Muscle layer of colon (tissue), 2 donors: ENCODE measurements around the gene POLD1.
A peak's percentile ranks its signal among the peaks of the same experiment; 100 is the strongest.

Source experiments
- H3K27ac ChIP-seq: one replicate; pipeline ENCODE4 v1.7.0; 2013; ENCODE audit warnings: low read depth, mild to moderate bottlenecking, low read length, moderate library complexity
- H3K27me3 ChIP-seq, 2 donors: one replicate each; pipeline ENCODE4 v1.7.0; 2013; ENCODE audit warnings: low read length in 2 of 2, mild to moderate bottlenecking in 2 of 2; ENCODE audit not compliant: insufficient read depth in 2 of 2, control insufficient read depth in 1 of 2
- H3K36me3 ChIP-seq: one replicate; pipeline ENCODE4 v1.7.0; 2013; ENCODE audit warnings: mild to moderate bottlenecking, low read length; ENCODE audit not compliant: insufficient read depth
- H3K4me1 ChIP-seq: one replicate; pipeline ENCODE4 v1.7.0; 2013; ENCODE audit warnings: mild to moderate bottlenecking, low read length; ENCODE audit not compliant: insufficient read depth
- H3K4me3 ChIP-seq, 2 donors: one replicate each; pipeline ENCODE4 v1.7.0; 2013; ENCODE audit warnings: low read length in 2 of 2, low read depth in 1 of 2, mild to moderate bottlenecking in 1 of 2, moderate library complexity in 1 of 2
- H3K9ac ChIP-seq: one replicate; pipeline ENCODE4 v1.7.0; 2013; ENCODE audit warnings: low read length
- H3K9me3 ChIP-seq: one replicate; pipeline ENCODE4 v1.7.0; 2013; ENCODE audit warnings: mild to moderate bottlenecking, low read length
- donor health status: abdominal sarcoma.
- donor health status: Adenocarcinoma of cecum.

POLD1 gene

DNA sequence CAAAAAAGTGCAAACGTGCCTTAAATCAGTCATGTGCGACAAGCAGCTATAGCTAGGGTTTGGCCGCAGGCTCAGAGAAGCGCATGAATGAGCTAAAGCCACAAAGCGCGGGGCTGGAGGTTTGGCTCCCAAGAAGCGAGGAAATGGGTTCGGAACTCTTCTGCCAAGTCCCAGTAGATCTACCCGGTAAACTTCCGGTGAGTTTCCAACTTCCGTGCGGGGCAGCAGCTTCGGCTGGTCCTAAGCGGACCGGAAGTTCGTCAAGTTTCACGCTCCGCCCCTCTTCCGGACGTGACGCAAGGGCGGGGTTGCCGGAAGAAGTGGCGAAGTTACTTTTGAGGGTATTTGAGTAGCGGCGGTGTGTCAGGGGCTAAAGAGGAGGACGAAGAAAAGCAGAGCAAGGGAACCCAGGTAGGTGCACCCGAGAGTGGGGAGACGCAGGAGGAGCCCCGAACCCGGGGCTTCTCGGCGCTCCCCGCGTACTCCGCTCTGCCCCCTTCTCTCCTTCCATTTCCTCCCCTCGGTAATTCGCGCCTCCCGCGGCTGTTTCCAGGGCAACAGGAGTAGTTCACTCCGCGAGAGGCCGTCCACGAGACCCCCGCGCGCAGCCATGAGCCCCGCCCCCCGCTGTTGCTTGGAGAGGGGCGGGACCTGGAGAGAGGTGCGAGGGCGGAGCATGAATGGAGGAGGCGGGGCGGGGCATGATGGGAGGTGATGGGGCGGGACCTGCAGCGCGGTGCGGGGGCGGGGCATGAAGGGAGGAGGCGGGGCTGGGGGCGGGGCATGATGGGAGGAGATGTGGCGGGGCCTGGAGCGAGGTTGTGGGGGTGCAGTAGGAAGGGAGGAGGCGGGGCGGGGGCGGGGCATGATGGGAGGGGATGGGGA is 7.7 kb upstream of the POLD1 start, which contains the start of gene NR1H2:
NR1H2 (plus strand) TSS at position 292 of the 885 bp plus-strand sequence. CDS start 1,149 bp downstream, outside the sequence.
- peaks cover 9% of the 10 kb centered on the region for H3K4me1 ChIP-seq
- H3K9me3 ChIP-seq, result no peaks in the 10 kb centered on the region
- peak within 1 kb of the TSS; percentile 63 for H3K9ac ChIP-seq
- H3K36me3 ChIP-seq, result peaks cover 43% of the 10 kb centered on the region
- H3K4me3 ChIP-seq, result peak within 1 kb of the TSS; percentile 69 to 77
- peak within 1 kb of the TSS; percentile 86 for H3K27ac ChIP-seq
- H3K27me3 ChIP-seq, result no peaks in the 10 kb centered on the region

GRCh38 chr19:50377051-50377461 is 7.1 kb upstream of the POLD1 start:
- Histone ChIP-seq H3K9ac (no peak overlapping the region), H3K27me3 (no peaks in the 10 kb centered on the region), H3K4me3 (no peak overlapping the region), H3K27ac (no peak overlapping the region), H3K9me3 (no peaks in the 10 kb centered on the region), H3K4me1 (peaks cover 9% of the 10 kb centered on the region), H3K36me3 (peaks cover 44% of the 10 kb centered on the region)

DNA sequence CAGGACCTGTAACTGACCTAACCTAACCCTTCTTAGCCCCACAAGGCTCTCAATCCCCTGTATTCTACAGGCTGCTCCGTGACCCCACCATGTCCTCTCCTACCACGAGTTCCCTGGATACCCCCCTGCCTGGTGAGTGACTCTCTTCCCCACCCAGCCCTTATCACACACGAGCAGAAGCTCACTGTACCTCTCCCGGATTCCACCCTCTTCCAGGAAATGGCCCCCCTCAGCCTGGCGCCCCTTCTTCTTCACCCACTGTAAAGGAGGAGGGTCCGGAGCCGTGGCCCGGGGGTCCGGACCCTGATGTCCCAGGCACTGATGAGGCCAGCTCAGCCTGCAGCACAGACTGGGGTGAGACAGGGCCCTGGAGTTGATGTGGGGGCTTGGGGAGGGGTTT is 6.6 kb upstream of the POLD1 start:
- H3K9ac ChIP-seq, result no peak overlapping the region
- no peaks in the 10 kb centered on the region for H3K27me3 ChIP-seq
- H3K4me1 ChIP-seq, result peaks cover 9% of the 10 kb centered on the region
- no peak overlapping the region for H3K27ac ChIP-seq
- H3K36me3 ChIP-seq, result peaks cover 44% of the 10 kb centered on the region
- no peak overlapping the region for H3K4me3 ChIP-seq
- H3K9me3 ChIP-seq, result no peaks in the 10 kb centered on the region

DNA sequence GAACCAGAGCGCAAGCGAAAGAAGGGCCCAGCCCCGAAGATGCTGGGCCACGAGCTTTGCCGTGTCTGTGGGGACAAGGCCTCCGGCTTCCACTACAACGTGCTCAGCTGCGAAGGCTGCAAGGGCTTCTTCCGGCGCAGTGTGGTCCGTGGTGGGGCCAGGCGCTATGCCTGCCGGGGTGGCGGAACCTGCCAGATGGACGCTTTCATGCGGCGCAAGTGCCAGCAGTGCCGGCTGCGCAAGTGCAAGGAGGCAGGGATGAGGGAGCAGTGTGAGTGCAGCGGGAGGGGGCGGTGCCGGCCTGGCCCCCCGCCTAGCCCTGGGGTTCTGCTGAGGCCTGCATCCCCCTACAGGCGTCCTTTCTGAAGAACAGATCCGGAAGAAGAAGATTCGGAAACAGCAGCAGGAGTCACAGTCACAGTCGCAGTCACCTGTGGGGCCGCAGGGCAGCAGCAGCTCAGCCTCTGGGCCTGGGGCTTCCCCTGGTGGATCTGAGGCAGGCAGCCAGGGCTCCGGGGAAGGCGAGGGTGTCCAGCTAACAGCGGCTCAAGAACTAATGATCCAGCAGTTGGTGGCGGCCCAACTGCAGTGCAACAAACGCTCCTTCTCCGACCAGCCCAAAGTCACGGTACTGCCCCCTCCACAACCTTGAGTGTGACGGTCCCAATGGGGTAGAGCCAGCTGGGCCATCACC is 5.8 kb upstream of the POLD1 start:
- no peak overlapping the region for H3K4me3 ChIP-seq
- no peak overlapping the region for H3K27ac ChIP-seq
- no peaks in the 10 kb centered on the region for H3K9me3 ChIP-seq
- no peak overlapping the region for H3K9ac ChIP-seq
- peaks cover 9% of the 10 kb centered on the region for H3K4me1 ChIP-seq
- no peaks in the 10 kb centered on the region for H3K27me3 ChIP-seq
- peaks cover 44% of the 10 kb centered on the region for H3K36me3 ChIP-seq

DNA sequence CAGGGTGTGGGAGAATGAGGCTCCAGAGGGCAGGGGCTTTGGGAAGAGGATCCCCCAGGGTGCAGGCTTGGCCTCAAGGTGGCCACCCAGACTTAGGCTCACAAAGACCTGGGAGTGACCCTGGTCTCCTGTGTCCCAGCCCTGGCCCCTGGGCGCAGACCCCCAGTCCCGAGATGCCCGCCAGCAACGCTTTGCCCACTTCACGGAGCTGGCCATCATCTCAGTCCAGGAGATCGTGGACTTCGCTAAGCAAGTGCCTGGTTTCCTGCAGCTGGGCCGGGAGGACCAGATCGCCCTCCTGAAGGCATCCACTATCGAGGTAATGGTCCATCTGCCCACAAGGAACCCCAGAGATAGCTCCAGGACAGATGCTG is 5.3 kb upstream of the POLD1 start:
- Histone ChIP-seq H3K27ac (no peak overlapping the region), H3K4me1 (peaks cover 9% of the 10 kb centered on the region), H3K9me3 (no peaks in the 10 kb centered on the region), H3K36me3 (peaks cover 44% of the 10 kb centered on the region), H3K27me3 (no peaks in the 10 kb centered on the region), H3K9ac (no peak overlapping the region), H3K4me3 (no peak overlapping the region)

DNA sequence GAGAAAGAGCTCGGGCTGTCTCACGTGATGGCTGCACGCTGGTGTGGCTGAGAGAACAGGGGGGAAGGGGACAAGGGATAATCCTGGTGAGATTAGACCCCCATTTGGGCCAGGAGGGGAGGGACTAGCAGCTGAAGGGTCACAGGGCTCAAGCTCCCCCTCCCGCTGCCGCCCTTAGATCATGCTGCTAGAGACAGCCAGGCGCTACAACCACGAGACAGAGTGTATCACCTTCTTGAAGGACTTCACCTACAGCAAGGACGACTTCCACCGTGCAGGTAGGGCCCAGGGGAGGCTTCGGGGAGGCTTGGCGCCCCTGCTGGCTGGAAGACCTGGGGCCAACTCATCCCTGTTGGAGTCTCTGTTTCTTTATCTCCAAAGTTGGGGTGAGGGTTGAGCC is 4.5 kb upstream of the POLD1 start:
- peaks cover 11% of the 10 kb centered on the region for H3K4me1 ChIP-seq
- H3K4me3 ChIP-seq, result no peak overlapping the region
- H3K27me3 ChIP-seq, result no peaks in the 10 kb centered on the region
- H3K36me3 ChIP-seq, result peaks cover 44% of the 10 kb centered on the region
- no peak overlapping the region for H3K27ac ChIP-seq
- H3K9me3 ChIP-seq, result no peaks in the 10 kb centered on the region
- no peak overlapping the region for H3K9ac ChIP-seq

- Histone ChIP-seq H3K27me3 (no peaks in the 10 kb centered on the region), H3K27ac (no peak overlapping the region), H3K36me3 (peaks cover 44% of the 10 kb centered on the region), H3K9me3 (no peaks in the 10 kb centered on the region), H3K4me1 (peaks cover 16% of the 10 kb centered on the region), H3K9ac (no peak overlapping the region), H3K4me3 (no peak overlapping the region)
Observed at GRCh38 chr19:50380137-50380536, 4.0 kb upstream of the POLD1 start.

- Histone ChIP-seq H3K36me3 (peaks cover 44% of the 10 kb centered on the region), H3K27me3 (no peaks in the 10 kb centered on the region), H3K9ac (no peak overlapping the region), H3K4me1 (peaks cover 18% of the 10 kb centered on the region), H3K4me3 (no peak overlapping the region), H3K9me3 (no peaks in the 10 kb centered on the region), H3K27ac (no peak overlapping the region)
Observed at GRCh38 chr19:50380751-50381151, 3.4 kb upstream of the POLD1 start.

DNA sequence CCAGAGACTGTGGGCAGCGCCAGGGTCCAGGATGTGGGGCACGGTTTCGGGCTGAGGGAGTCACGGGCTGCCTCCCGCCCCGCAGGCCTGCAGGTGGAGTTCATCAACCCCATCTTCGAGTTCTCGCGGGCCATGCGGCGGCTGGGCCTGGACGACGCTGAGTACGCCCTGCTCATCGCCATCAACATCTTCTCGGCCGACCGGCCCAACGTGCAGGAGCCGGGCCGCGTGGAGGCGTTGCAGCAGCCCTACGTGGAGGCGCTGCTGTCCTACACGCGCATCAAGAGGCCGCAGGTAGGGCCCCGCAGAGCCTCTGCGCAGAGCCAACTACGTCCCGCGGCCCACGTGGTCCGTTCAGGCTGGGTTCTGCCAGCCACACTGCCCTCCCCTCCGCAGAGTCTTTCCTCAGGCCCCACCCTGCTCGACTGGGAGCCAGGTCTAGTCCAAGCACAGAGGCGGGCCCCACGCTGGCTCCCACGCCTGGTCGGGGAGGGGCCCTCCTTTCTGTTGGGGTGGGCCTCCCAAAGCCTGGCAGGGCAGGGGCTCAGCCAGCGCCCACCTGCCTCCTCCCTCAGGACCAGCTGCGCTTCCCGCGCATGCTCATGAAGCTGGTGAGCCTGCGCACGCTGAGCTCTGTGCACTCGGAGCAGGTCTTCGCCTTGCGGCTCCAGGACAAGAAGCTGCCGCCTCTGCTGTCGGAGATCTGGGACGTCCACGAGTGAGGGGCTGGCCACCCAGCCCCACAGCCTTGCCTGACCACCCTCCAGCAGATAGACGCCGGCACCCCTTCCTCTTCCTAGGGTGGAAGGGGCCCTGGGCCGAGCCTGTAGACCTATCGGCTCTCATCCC is 2.0 kb upstream of the POLD1 start:
- H3K36me3 ChIP-seq, result peaks cover 44% of the 10 kb centered on the region
- H3K27ac ChIP-seq, result no peak overlapping the region
- H3K9me3 ChIP-seq, result no peaks in the 10 kb centered on the region
- no peak overlapping the region for H3K9ac ChIP-seq
- peaks cover 17% of the 10 kb centered on the region for H3K4me1 ChIP-seq
- H3K27me3 ChIP-seq, result no peaks in the 10 kb centered on the region
- H3K4me3 ChIP-seq, result no peak overlapping the region

GRCh38 chr19:50383001-50383851 is 921 bp upstream of the POLD1 start:
- peaks cover 33% of the 10 kb centered on the region for H3K36me3 ChIP-seq
- no peaks in the 10 kb centered on the region for H3K9me3 ChIP-seq
- no peak overlapping the region for H3K9ac ChIP-seq
- H3K4me1 ChIP-seq, result peaks cover 9% of the 10 kb centered on the region
- peak overlapping the region; percentile 83 for H3K27ac ChIP-seq
- H3K4me3 ChIP-seq, result peak overlapping the region; percentile 81 to 86
- no peaks in the 10 kb centered on the region for H3K27me3 ChIP-seq
